Trophoblast cell (in vitro differentiated cells and primary cell): ENCODE data around the gene SLC25A41.

ENCODE experiments used
- DNase-seq, 2 donors: peaks; one replicate each; pipeline ENCODE4 v3.0.0-alpha.2; 2016
- H2AFZ ChIP-seq: 2 replicates; pipeline ENCODE4 v1.6.1; 2013; ENCODE audit warnings: low read length, moderate library complexity, mild to moderate bottlenecking; ENCODE audit not compliant: insufficient read depth, poor library complexity
- H2AK5ac ChIP-seq: 2 replicates; pipeline ENCODE4 v1.6.1; 2013; ENCODE audit warnings: mild to moderate bottlenecking, low read length
- H2BK120ac ChIP-seq: 2 replicates; pipeline ENCODE4 v1.6.1; 2013; ENCODE audit warnings: low read length, mild to moderate bottlenecking, moderate library complexity; ENCODE audit not compliant: insufficient read depth, poor library complexity
- H2BK12ac ChIP-seq: 2 replicates; pipeline ENCODE4 v1.6.1; 2013; ENCODE audit warnings: mild to moderate bottlenecking, low read length, moderate library complexity
- H2BK5ac ChIP-seq: 2 replicates; pipeline ENCODE4 v1.6.1; 2013; ENCODE audit warnings: low read length, low read depth, moderate library complexity, mild to moderate bottlenecking; ENCODE audit not compliant: poor library complexity
- H3K14ac ChIP-seq: 2 replicates; pipeline ENCODE4 v1.6.1; 2013; ENCODE audit warnings: mild to moderate bottlenecking, low read length
- H3K18ac ChIP-seq: 2 replicates; pipeline ENCODE4 v1.6.1; 2013; ENCODE audit warnings: mild to moderate bottlenecking, low read length
- H3K23ac ChIP-seq: 2 replicates; pipeline ENCODE4 v1.6.1; 2013; ENCODE audit warnings: low read length
- H3K27ac ChIP-seq: 2 replicates; pipeline ENCODE4 v1.5.1; 2013; ENCODE audit warnings: low read depth, mild to moderate bottlenecking, inconsistent platforms, low read length, moderate library complexity
- H3K27me3 ChIP-seq: 2 replicates; pipeline ENCODE4 v1.6.1; 2013; ENCODE audit warnings: inconsistent platforms, mild to moderate bottlenecking, low read length, moderate library complexity; ENCODE audit not compliant: insufficient read depth
- H3K36me3 ChIP-seq, 2 experiments: 1 replicate in 1 of 2; 2 replicates in 1 of 2; pipeline ENCODE4 v1.6.1; 2013; ENCODE audit warnings: low read length in 2 of 2, mild to moderate bottlenecking in 2 of 2, moderate library complexity in 1 of 2; ENCODE audit not compliant: insufficient read depth in 2 of 2, control insufficient read depth in 1 of 2
- H3K4ac ChIP-seq: 2 replicates; pipeline ENCODE4 v1.6.1; 2013; ENCODE audit warnings: low read depth, mild to moderate bottlenecking, low read length, moderate library complexity
- H3K4me1 ChIP-seq, 2 experiments: 1 replicate in 1 of 2; 2 replicates in 1 of 2; pipeline ENCODE4 v1.6.1; 2013; ENCODE audit warnings: low read length in 2 of 2, mild to moderate bottlenecking in 2 of 2, moderate library complexity in 1 of 2; ENCODE audit not compliant: insufficient read depth in 2 of 2, control insufficient read depth in 1 of 2
- H3K4me2 ChIP-seq: 2 replicates; pipeline ENCODE4 v1.6.1; 2013; ENCODE audit warnings: inconsistent platforms, mild to moderate bottlenecking, low read length, moderate library complexity
- H3K4me3 ChIP-seq: 2 replicates; pipeline ENCODE4 v1.5.1; 2013; ENCODE audit warnings: mild to moderate bottlenecking, low read depth, low read length, inconsistent platforms
- H3K79me1 ChIP-seq: one replicate; pipeline ENCODE4 v1.6.1; 2013; ENCODE audit warnings: low read length
- H3K79me2 ChIP-seq: 2 replicates; pipeline ENCODE4 v1.6.1; 2013; ENCODE audit warnings: low read length, mild to moderate bottlenecking; ENCODE audit not compliant: control insufficient read depth, insufficient read depth, poor library complexity
- H3K9ac ChIP-seq: 2 replicates; pipeline ENCODE4 v1.6.1; 2013; ENCODE audit warnings: mild to moderate bottlenecking, low read length
- H3K9me3 ChIP-seq: 2 replicates; pipeline ENCODE4 v1.6.1; 2013; ENCODE audit warnings: low read depth, mild to moderate bottlenecking, control low read depth, inconsistent platforms, low read length; ENCODE audit not compliant: insufficient read depth
- H4K12ac ChIP-seq: 2 replicates; pipeline ENCODE4 v1.6.1; 2013; ENCODE audit warnings: low read depth, mild to moderate bottlenecking, low read length, moderate library complexity
- H4K8ac ChIP-seq: 2 replicates; pipeline ENCODE4 v1.6.1; 2013; ENCODE audit warnings: low read depth, mild to moderate bottlenecking, low read length, moderate library complexity
- H4K91ac ChIP-seq: one replicate; pipeline ENCODE4 v1.6.1; 2013; ENCODE audit warnings: low read depth, mild to moderate bottlenecking, low read length, moderate library complexity
- WGBS: extraction: QIAGEN DNeasy Blood & Tissue Kit; methylation state at CpG from one replicate; pipeline ENCODE4 v1.1.7; 2013; ENCODE audit warnings: missing lambda C conversion rate; ENCODE audit not compliant: insufficient read length, insufficient coverage; ENCODE audit errors: extremely low coverage; 5-methylcytosine and 5-hydroxymethylcytosine counted together

Gene SLC25A41

GRCh38 chr19:6465663-6466062, 32.1 kb upstream of the SLC25A41 start:
- Histone ChIP-seq H3K27me3 (no peaks in the 10 kb centered on the region), H3K9ac (no peak overlapping the region), H2AFZ (no peak overlapping the region), H2BK120ac (no peak overlapping the region), H4K8ac (no peak overlapping the region), H3K4me3 (no peak overlapping the region), H4K12ac (no peak overlapping the region), H3K23ac (no peak overlapping the region), H3K79me2 (peaks cover 4% of the 10 kb centered on the region), H3K4me2 (no peak overlapping the region), H3K9me3 (no peaks in the 10 kb centered on the region), H3K79me1 (peaks cover 6% of the 10 kb centered on the region), H3K27ac (no peak overlapping the region), H2BK5ac (no peak overlapping the region), H3K14ac (no peak overlapping the region), H2BK12ac (no peak overlapping the region), H2AK5ac (no peak overlapping the region), H3K36me3 (peaks cover 7 to 11% of the 10 kb centered on the region in 2 experiments), H3K4me1 (peaks cover 3 to 11% of the 10 kb centered on the region in 2 experiments), H3K18ac (no peak overlapping the region), H3K4ac (no peak overlapping the region), H4K91ac (no peak overlapping the region)
- no peak for DNase-seq
- WGBS: no CpG with 5 or more reads among the region's 8 CpGs

GRCh38 chr19:6465006-6465405, 31.4 kb upstream of the SLC25A41 start:
- Histone ChIP-seq H3K79me1 (peaks cover 6% of the 10 kb centered on the region), H2BK12ac (no peak overlapping the region), H3K4me1 (peaks cover 5 to 13% of the 10 kb centered on the region in 2 experiments), H3K27me3 (no peaks in the 10 kb centered on the region), H2BK120ac (no peak overlapping the region), H2BK5ac (no peak overlapping the region), H2AFZ (no peak overlapping the region), H3K27ac (no peak overlapping the region), H4K8ac (no peak overlapping the region), H4K12ac (no peak overlapping the region), H3K18ac (no peak overlapping the region), H3K23ac (no peak overlapping the region), H3K9ac (no peak overlapping the region), H3K4me2 (peak overlapping the region; percentile 88), H4K91ac (no peak overlapping the region), H3K14ac (no peak overlapping the region), H3K4ac (no peak overlapping the region), H3K4me3 (no peak overlapping the region), H3K36me3 (peaks cover 7 to 11% of the 10 kb centered on the region in 2 experiments), H3K9me3 (no peaks in the 10 kb centered on the region), H3K79me2 (peaks cover 4% of the 10 kb centered on the region), H2AK5ac (no peak overlapping the region)
- DNase-seq: no peak
- no CpG with 5 or more reads among the region's 9 CpGs for WGBS

GRCh38 chr19:6464070-6464873, 30.7 kb upstream of the SLC25A41 start, which contains the start of gene CRB3:
CRB3 (plus strand) TSS chr19:6464271; CDS start chr19:6464702, 431 bp downstream.
- peaks cover 7 to 11% of the 10 kb centered on the region in 2 experiments for H3K36me3 ChIP-seq
- no peaks in the 10 kb centered on the region for H3K27me3 ChIP-seq
- H3K18ac ChIP-seq: peak within 1 kb of the TSS; percentile 58
- peaks cover 8% of the 10 kb centered on the region for H3K79me1 ChIP-seq
- H2AFZ ChIP-seq: peak within 1 kb of the TSS; percentile 68
- peak within 1 kb of the TSS; percentile 79 for H4K91ac ChIP-seq
- H2BK120ac ChIP-seq: peak within 1 kb of the TSS; percentile 5
- peak within 1 kb of the TSS; percentile 88 for H3K4me2 ChIP-seq
- no peak within 1 kb of the TSS for H3K23ac ChIP-seq
- peak within 1 kb of the TSS; percentile 83 for H3K4me3 ChIP-seq
- DNase-seq: peak; percentile 31 to 57
- H3K79me2 ChIP-seq: peaks cover 5% of the 10 kb centered on the region
- peak within 1 kb of the TSS; percentile 80 for H4K8ac ChIP-seq
- H3K27ac ChIP-seq: no peak within 1 kb of the TSS
- H3K9me3 ChIP-seq: no peaks in the 10 kb centered on the region
- H3K14ac ChIP-seq: peak within 1 kb of the TSS; percentile 83
- H3K4me1 ChIP-seq: peaks cover 5 to 13% of the 10 kb centered on the region in 2 experiments
- no CpG with 5 or more reads among the region's 65 CpGs for WGBS
- peak within 1 kb of the TSS; percentile 49 for H3K4ac ChIP-seq
- H2BK5ac ChIP-seq: peak within 1 kb of the TSS; percentile 58
- peak within 1 kb of the TSS; percentile 49 for H4K12ac ChIP-seq
- H3K9ac ChIP-seq: peak within 1 kb of the TSS; percentile 12
- H2BK12ac ChIP-seq: no peak within 1 kb of the TSS
- H2AK5ac ChIP-seq: peak within 1 kb of the TSS; percentile 52

GRCh38 chr19:6460099-6460884, 26.7 kb upstream of the SLC25A41 start:
- Histone ChIP-seq H3K18ac (peak overlapping the region; percentile 19), H3K4me1 (peaks cover 10 to 20% of the 10 kb centered on the region in 2 experiments), H4K12ac (peak overlapping the region; percentile 14), H3K4ac (no peak overlapping the region), H2BK120ac (peak overlapping the region; percentile 47), H3K23ac (no peak overlapping the region), H2BK5ac (peak overlapping the region; percentile 8), H2AK5ac (no peak overlapping the region), H3K36me3 (peaks cover 4 to 6% of the 10 kb centered on the region in 2 experiments), H3K27me3 (no peaks in the 10 kb centered on the region), H3K79me1 (peaks cover 8% of the 10 kb centered on the region), H4K8ac (peak overlapping the region; percentile 50), H3K4me2 (peak overlapping the region; percentile 92), H3K27ac (no peak overlapping the region), H3K14ac (peak overlapping the region; percentile 35), H2AFZ (peak overlapping the region; percentile 68), H2BK12ac (peak overlapping the region; percentile 11), H3K4me3 (peak overlapping the region; percentile 80), H3K9ac (no peak overlapping the region), H4K91ac (no peak overlapping the region), H3K79me2 (peaks cover 7% of the 10 kb centered on the region), H3K9me3 (no peaks in the 10 kb centered on the region)
- peak; percentile 92 to 98 for DNase-seq
- no CpG with 5 or more reads among the region's 57 CpGs for WGBS
